ENCODE measurements around the gene ABCA6. TPM values are rescaled to one million over a fixed set of nuclear protein-coding genes. Genes with fewer than 3 reads are reported as not detected.

ABCA6 gene
- total RNA-seq, 2 donors from 2014 or later: not detected

DNA sequence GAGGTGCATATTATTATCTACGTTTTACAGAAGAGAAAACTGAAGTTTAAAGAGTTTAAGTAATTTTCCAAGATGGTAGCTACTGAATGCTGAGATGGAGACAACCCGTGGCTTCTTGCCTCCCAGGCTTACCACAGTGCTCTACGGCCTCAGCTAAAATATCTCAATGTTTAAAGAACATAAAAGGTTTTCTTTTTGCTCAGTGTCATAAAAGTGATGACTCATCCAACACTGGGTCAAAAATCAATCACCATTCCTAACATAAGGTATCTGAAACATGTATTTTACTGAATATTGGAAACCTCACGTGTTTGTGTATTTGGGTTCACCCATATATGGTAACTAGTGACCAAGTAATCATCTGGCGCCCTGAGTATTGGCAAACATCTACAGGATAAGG, 99.4 kb downstream of the ABCA6 start:
- 90 to 97% methylated on average over 5 of the region's 5 CpGs for WGBS, 2 experiments (ENCODE audit: insufficient coverage in 1 of 2, insufficient read length in 1 of 2)
- no peak for DNase-seq

DNA sequence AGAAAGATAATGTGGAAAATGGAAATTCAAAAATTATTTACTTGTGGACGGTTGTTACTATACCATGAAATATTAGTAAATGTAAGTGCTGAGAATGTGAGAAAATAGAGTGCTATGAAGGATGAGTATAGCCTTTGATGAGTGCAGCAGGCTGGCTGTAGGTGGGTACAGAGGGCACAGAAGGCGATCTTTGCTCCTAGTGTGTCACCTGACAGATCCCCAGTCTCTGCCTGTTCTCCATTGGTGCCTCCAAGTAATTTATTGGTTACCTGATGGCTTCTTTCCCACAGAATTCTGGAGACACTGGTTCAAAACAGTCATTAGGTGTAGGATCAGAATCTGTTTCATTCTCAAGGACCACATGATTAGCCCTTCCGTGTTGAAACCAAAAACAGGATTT, 109.9 kb downstream of the ABCA6 start:
- Mint-ChIP-seq H3K27ac (no peak overlapping the region), H3K9me3 (peaks cover under 1% of the 10 kb centered on the region), H3K27me3 (ENCODE audit: insufficient read depth) (no peaks in the 10 kb centered on the region), H3K4me3 (no peak overlapping the region), H3K4me1 (peaks cover 2% of the 10 kb centered on the region), H3K36me3 (ENCODE audit: low read depth) (no peaks in the 10 kb centered on the region)
- Histone ChIP-seq H3K9me3 (ENCODE audit: control insufficient read depth, low read length) (no peaks in the 10 kb centered on the region), H3K36me3 (ENCODE audit: control insufficient read depth, insufficient read depth, low read length) (no peaks in the 10 kb centered on the region), H3K27ac (ENCODE audit: low read depth, low read length) (no peak overlapping the region), H3K9ac (ENCODE audit: extremely low read depth, low read length, poor library complexity, severe bottlenecking) (no peak overlapping the region), H3K4me1 (ENCODE audit: control insufficient read depth, insufficient read depth, low read length) (no peaks in the 10 kb centered on the region), H3K4me3 (ENCODE audit: low read length) (no peak overlapping the region), H3K27me3 (ENCODE audit: control insufficient read depth, insufficient read depth, low read length, poor library complexity, severe bottlenecking) (no peaks in the 10 kb centered on the region)
- TF ChIP-seq, protein P1, sequence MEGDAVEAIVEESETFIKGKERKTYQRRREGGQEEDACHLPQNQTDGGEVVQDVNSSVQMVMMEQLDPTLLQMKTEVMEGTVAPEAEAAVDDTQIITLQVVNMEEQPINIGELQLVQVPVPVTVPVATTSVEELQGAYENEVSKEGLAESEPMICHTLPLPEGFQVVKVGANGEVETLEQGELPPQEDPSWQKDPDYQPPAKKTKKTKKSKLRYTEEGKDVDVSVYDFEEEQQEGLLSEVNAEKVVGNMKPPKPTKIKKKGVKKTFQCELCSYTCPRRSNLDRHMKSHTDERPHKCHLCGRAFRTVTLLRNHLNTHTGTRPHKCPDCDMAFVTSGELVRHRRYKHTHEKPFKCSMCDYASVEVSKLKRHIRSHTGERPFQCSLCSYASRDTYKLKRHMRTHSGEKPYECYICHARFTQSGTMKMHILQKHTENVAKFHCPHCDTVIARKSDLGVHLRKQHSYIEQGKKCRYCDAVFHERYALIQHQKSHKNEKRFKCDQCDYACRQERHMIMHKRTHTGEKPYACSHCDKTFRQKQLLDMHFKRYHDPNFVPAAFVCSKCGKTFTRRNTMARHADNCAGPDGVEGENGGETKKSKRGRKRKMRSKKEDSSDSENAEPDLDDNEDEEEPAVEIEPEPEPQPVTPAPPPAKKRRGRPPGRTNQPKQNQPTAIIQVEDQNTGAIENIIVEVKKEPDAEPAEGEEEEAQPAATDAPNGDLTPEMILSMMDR (conservative IDR thresholded peaks at IDR 0.05): no peak
- no peak for DNase-seq
- WGBS, 2 experiments (ENCODE audit: insufficient coverage in 1 of 2, insufficient read length in 1 of 2): 90% methylated on average over 2 to 3 of the region's 3 CpGs

More for the DNA sequence above, 99.4 kb downstream of the ABCA6 start:
- no peak overlapping the region for H3K4me3 Mint-ChIP-seq
- TF ChIP-seq, protein P1 (conservative IDR thresholded peaks at IDR 0.05): no peak
- H3K27ac Mint-ChIP-seq: no peak overlapping the region
- no peak overlapping the region for H3K27ac ChIP-seq (ENCODE audit: low read depth, low read length)
- peaks cover 11% of the 10 kb centered on the region for H3K9me3 Mint-ChIP-seq
- H3K27me3 ChIP-seq (ENCODE audit: control insufficient read depth, insufficient read depth, low read length, poor library complexity, severe bottlenecking): no peaks in the 10 kb centered on the region
- H3K4me1 ChIP-seq (ENCODE audit: control insufficient read depth, insufficient read depth, low read length): peaks cover 10% of the 10 kb centered on the region
- no peak overlapping the region for H3K9ac ChIP-seq (ENCODE audit: extremely low read depth, low read length, poor library complexity, severe bottlenecking)
- H3K9me3 ChIP-seq (ENCODE audit: control insufficient read depth, low read length): no peaks in the 10 kb centered on the region
- H3K36me3 ChIP-seq (ENCODE audit: control insufficient read depth, insufficient read depth, low read length): no peaks in the 10 kb centered on the region
- no peak overlapping the region for H3K4me3 ChIP-seq (ENCODE audit: low read length)
- H3K36me3 Mint-ChIP-seq (ENCODE audit: low read depth): no peaks in the 10 kb centered on the region
- H3K27me3 Mint-ChIP-seq (ENCODE audit: insufficient read depth): peaks cover 11% of the 10 kb centered on the region
- H3K4me1 Mint-ChIP-seq: peaks cover 9% of the 10 kb centered on the region

DNA sequence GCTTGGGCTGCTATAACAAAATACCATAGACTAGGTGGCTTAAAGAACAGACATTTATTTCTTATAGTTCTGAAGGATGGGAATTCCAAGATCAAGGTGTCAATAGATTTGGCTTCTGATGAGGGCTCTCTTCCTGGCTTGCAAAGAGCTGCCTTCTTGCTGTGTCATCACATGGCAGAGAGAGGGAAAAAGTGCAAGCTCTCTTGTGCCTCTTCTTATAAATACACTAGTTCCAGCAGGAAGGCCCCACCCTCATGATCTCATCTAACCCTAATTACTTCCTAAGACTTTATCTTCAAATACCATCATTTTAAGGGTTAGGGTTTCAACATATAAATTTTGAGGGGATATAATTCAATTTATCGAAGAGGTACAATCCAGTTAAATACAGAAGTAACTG, 111.5 kb downstream of the ABCA6 start:
- DNase-seq: no peak
- no peaks in the 10 kb centered on the region for H3K27me3 ChIP-seq (ENCODE audit: control insufficient read depth, insufficient read depth, low read length, poor library complexity, severe bottlenecking)
- no peaks in the 10 kb centered on the region for H3K27me3 Mint-ChIP-seq (ENCODE audit: insufficient read depth)
- 83 to 100% methylated on average over 1 of the region's 1 CpG for whole genome bisulfite sequencing, 2 experiments (ENCODE audit: insufficient coverage in 1 of 2, insufficient read length in 1 of 2)
- no peaks in the 10 kb centered on the region for H3K4me1 ChIP-seq (ENCODE audit: control insufficient read depth, insufficient read depth, low read length)
- H3K36me3 Mint-ChIP-seq (ENCODE audit: low read depth): no peaks in the 10 kb centered on the region
- H3K36me3 ChIP-seq (ENCODE audit: control insufficient read depth, insufficient read depth, low read length): no peaks in the 10 kb centered on the region
- no peak overlapping the region for H3K27ac ChIP-seq (ENCODE audit: low read depth, low read length)
- TF ChIP-seq, protein P1 (conservative IDR thresholded peaks at IDR 0.05): no peak
- no peaks in the 10 kb centered on the region for H3K9me3 ChIP-seq (ENCODE audit: control insufficient read depth, low read length)
- H3K9me3 Mint-ChIP-seq: no peaks in the 10 kb centered on the region
- H3K4me1 Mint-ChIP-seq: peaks cover 2% of the 10 kb centered on the region
- no peak overlapping the region for H3K4me3 Mint-ChIP-seq
- H3K27ac Mint-ChIP-seq: no peak overlapping the region
- H3K4me3 ChIP-seq (ENCODE audit: low read length): no peak overlapping the region
- no peak overlapping the region for H3K9ac ChIP-seq (ENCODE audit: extremely low read depth, low read length, poor library complexity, severe bottlenecking)

Small RNAs within 50 kb of the gene (microRNA-seq; reads per million reads assigned to microRNA genes)
- gene MIR4524A (ENCODE audit: borderline microRNAs expressed) (not detected), gene MIR4524B (ENCODE audit: borderline microRNAs expressed) (not detected)

Other genes starting within 250 kb of the ABCA6 start
- not detected for gene ABCA8, start 186.5 kb downstream of the ABCA6 start, total RNA-seq
- gene ABCA9, start 81.0 kb downstream of the ABCA6 start, total RNA-seq: not detected
- gene ABCA10, start 86.9 kb upstream of the ABCA6 start, total RNA-seq: not detected
- 1 to 10 TPM; 2.7 to 2.8 TPM for gene ABCA5, start 185.2 kb upstream of the ABCA6 start, total RNA-seq